ENCODE data around the gene LPP. TPM values are rescaled to one million over a fixed set of nuclear protein-coding genes. Genes with fewer than 3 reads are reported as not detected.

LPP gene
- total RNA-seq, 1 donor, result 77.4 TPM

- Histone ChIP-seq H3K4me2 (ENCODE audit: insufficient read depth, low read length) (no peak overlapping the region), H3K9me3 (ENCODE audit: low read depth, low read length) (no peaks in the 10 kb centered on the region), H3K27me3 (ENCODE audit: insufficient read depth, low read length) (no peaks in the 10 kb centered on the region), H4K20me1 (ENCODE audit: insufficient read depth, low read length) (no peaks in the 10 kb centered on the region), H3K4me3 (ENCODE audit: insufficient read depth, low read length) (no peak overlapping the region), H3K27ac (ENCODE audit: low read depth, low read length) (no peak overlapping the region), H2AFZ (ENCODE audit: low read length) (no peak overlapping the region), H3K79me2 (ENCODE audit: insufficient read depth, low read length) (peaks cover 5% of the 10 kb centered on the region), H3K36me3 (ENCODE audit: insufficient read depth, low read length) (no peaks in the 10 kb centered on the region), H3K4me1 (ENCODE audit: insufficient read depth, low read length) (peaks cover 28% of the 10 kb centered on the region)
- DNase-seq (ENCODE audit: insufficient read length, low spot score, missing footprints), result no peak
- TF ChIP-seq, protein P1, sequence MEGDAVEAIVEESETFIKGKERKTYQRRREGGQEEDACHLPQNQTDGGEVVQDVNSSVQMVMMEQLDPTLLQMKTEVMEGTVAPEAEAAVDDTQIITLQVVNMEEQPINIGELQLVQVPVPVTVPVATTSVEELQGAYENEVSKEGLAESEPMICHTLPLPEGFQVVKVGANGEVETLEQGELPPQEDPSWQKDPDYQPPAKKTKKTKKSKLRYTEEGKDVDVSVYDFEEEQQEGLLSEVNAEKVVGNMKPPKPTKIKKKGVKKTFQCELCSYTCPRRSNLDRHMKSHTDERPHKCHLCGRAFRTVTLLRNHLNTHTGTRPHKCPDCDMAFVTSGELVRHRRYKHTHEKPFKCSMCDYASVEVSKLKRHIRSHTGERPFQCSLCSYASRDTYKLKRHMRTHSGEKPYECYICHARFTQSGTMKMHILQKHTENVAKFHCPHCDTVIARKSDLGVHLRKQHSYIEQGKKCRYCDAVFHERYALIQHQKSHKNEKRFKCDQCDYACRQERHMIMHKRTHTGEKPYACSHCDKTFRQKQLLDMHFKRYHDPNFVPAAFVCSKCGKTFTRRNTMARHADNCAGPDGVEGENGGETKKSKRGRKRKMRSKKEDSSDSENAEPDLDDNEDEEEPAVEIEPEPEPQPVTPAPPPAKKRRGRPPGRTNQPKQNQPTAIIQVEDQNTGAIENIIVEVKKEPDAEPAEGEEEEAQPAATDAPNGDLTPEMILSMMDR (IDR thresholded peaks at IDR 0.05; ENCODE audit: extremely low read depth, low read depth, low read length), result no peak
These were observed 444.9 kb downstream of the LPP start for GRCh38 chr3:188598894-188599293.

DNA sequence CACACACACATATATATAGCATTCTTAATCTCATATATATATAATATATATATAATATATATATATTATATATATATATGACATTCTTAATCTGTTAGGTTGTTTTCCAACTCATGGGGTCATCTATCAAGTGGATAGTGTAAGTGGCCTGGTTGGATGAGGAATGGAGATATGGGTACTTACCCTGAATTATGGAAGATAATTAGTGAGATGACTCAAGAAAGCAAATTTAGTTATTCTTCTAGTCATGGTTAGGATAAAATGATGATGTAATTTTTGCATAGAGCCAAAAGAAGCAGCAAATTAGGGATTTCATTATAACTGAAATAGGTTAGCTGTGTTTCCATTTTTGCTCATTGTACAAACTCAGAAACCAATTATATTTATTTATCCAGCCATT is 448.2 kb downstream of the LPP start:
- no peaks in the 10 kb centered on the region for H4K20me1 ChIP-seq (ENCODE audit: insufficient read depth, low read length)
- no peak overlapping the region for H3K4me3 ChIP-seq (ENCODE audit: insufficient read depth, low read length)
- peaks cover 8% of the 10 kb centered on the region for H3K4me1 ChIP-seq (ENCODE audit: insufficient read depth, low read length)
- peaks cover 9% of the 10 kb centered on the region for H3K79me2 ChIP-seq (ENCODE audit: insufficient read depth, low read length)
- TF ChIP-seq, protein P1 (IDR thresholded peaks at IDR 0.05; ENCODE audit: extremely low read depth, low read depth, low read length), result no peak
- no peak for DNase-seq (ENCODE audit: insufficient read length, low spot score, missing footprints)
- H3K36me3 ChIP-seq (ENCODE audit: insufficient read depth, low read length), result no peaks in the 10 kb centered on the region
- no peaks in the 10 kb centered on the region for H3K27me3 ChIP-seq (ENCODE audit: insufficient read depth, low read length)
- H2AFZ ChIP-seq (ENCODE audit: low read length), result no peak overlapping the region
- H3K4me2 ChIP-seq (ENCODE audit: insufficient read depth, low read length), result no peak overlapping the region
- H3K27ac ChIP-seq (ENCODE audit: low read depth, low read length), result no peak overlapping the region
- H3K9me3 ChIP-seq (ENCODE audit: low read depth, low read length), result no peaks in the 10 kb centered on the region

DNA sequence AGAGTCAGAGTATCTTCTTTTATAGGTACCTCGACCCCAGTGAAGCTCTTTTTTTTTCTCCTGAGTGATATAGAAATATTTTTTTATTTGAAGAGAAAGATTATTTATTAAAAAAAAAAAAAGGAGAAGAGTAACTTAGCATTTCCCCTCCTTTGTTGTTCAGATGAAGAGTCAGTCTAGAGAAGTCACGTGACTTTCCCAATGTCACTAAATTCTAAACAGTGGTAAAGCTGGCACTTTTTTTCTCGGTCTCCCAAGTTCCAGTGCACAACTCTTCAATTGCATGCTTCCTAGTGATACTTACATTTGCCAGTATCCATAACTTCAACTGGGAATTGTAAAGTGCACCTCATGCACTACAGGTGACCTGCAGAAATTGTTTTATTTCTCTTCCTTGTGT is 448.7 kb downstream of the LPP start:
- Histone ChIP-seq H3K27me3 (ENCODE audit: insufficient read depth, low read length) (no peaks in the 10 kb centered on the region), H3K4me1 (ENCODE audit: insufficient read depth, low read length) (peaks cover 12% of the 10 kb centered on the region), H3K9me3 (ENCODE audit: low read depth, low read length) (no peaks in the 10 kb centered on the region), H3K36me3 (ENCODE audit: insufficient read depth, low read length) (no peaks in the 10 kb centered on the region), H3K79me2 (ENCODE audit: insufficient read depth, low read length) (peaks cover 9% of the 10 kb centered on the region), H3K4me3 (ENCODE audit: insufficient read depth, low read length) (no peak overlapping the region), H3K4me2 (ENCODE audit: insufficient read depth, low read length) (no peak overlapping the region), H4K20me1 (ENCODE audit: insufficient read depth, low read length) (no peaks in the 10 kb centered on the region), H3K27ac (ENCODE audit: low read depth, low read length) (no peak overlapping the region), H2AFZ (ENCODE audit: low read length) (no peak overlapping the region)
- TF ChIP-seq, protein P1 (IDR thresholded peaks at IDR 0.05; ENCODE audit: extremely low read depth, low read depth, low read length), result no peak
- no peak for DNase-seq (ENCODE audit: insufficient read length, low spot score, missing footprints)

GRCh38 chr3:188604651-188605050 is 450.7 kb downstream of the LPP start:
- H3K4me2 ChIP-seq (ENCODE audit: insufficient read depth, low read length), result no peak overlapping the region
- peaks cover 8% of the 10 kb centered on the region for H3K36me3 ChIP-seq (ENCODE audit: insufficient read depth, low read length)
- no peaks in the 10 kb centered on the region for H3K9me3 ChIP-seq (ENCODE audit: low read depth, low read length)
- no peaks in the 10 kb centered on the region for H3K27me3 ChIP-seq (ENCODE audit: insufficient read depth, low read length)
- H3K27ac ChIP-seq (ENCODE audit: low read depth, low read length), result no peak overlapping the region
- no peak for DNase-seq (ENCODE audit: insufficient read length, low spot score, missing footprints)
- H2AFZ ChIP-seq (ENCODE audit: low read length), result no peak overlapping the region
- no peak overlapping the region for H3K4me3 ChIP-seq (ENCODE audit: insufficient read depth, low read length)
- no peaks in the 10 kb centered on the region for H4K20me1 ChIP-seq (ENCODE audit: insufficient read depth, low read length)
- peaks cover 17% of the 10 kb centered on the region for H3K4me1 ChIP-seq (ENCODE audit: insufficient read depth, low read length)
- H3K79me2 ChIP-seq (ENCODE audit: insufficient read depth, low read length), result peaks cover 7% of the 10 kb centered on the region
- TF ChIP-seq, protein P1 (IDR thresholded peaks at IDR 0.05; ENCODE audit: extremely low read depth, low read depth, low read length), result no peak
